PC-3 (cell line): ENCODE measurements around the gene MFSD2B. TPM values are rescaled to one million over a fixed set of nuclear protein-coding genes. Genes with fewer than 3 reads are reported as not detected.

Experiments used
- ATAC-seq: fragments of 200-7000 bp; cut with Tn5 transposase; 2 replicates; pipeline ENCODE4 v1.9.1; 2020; ENCODE audit warnings: mild to moderate bottlenecking, moderate library complexity
- BruUV-seq: library from RNA; stranded (reverse); fragments of 400-500 nt; replicated peaks from 2 replicates; lab custom pipeline; 2021; lab: Mats Ljungman, UMichigan
- CTCF ChIA-PET: fragments of 300-600 bp; sonication (Branson Sonifier 250); formaldehyde crosslinking; loops from one replicate; lab custom pipeline; 2022; ENCODE audit warnings: antibody characterized with exemption; lab: Charles Lee
- POLR2A ChIA-PET: fragments of 300-600 bp; sonication (Branson Sonifier 250); formaldehyde crosslinking; loops from one replicate; lab custom pipeline; 2022; ENCODE audit warnings: antibody characterized with exemption; ENCODE audit not compliant: unreplicated experiment; lab: Charles Lee
- DNase-seq: peaks from one replicate; pipeline ENCODE4 v3.0.0-alpha.2; 2015
- H2AFZ ChIP-seq: fragments of 300-600 bp; sonication (generic); 2 replicates; pipeline ENCODE4 v1.6.0; 2016; ENCODE audit warnings: antibody characterized with exemption, low read length
- H3F3A ChIP-seq: fragments of 300-600 bp; sonication (generic); one replicate; pipeline ENCODE4 v1.6.0; 2017; ENCODE audit warnings: antibody characterized with exemption, low read length, control low read depth, mild to moderate bottlenecking; ENCODE audit not compliant: unreplicated experiment
- H3K27ac ChIP-seq: fragments of 300-600 bp; sonication (generic); 2 replicates; pipeline ENCODE4 v1.5.1; 2016; ENCODE audit warnings: mild to moderate bottlenecking, low read length
- H3K27me3 ChIP-seq: fragments of 300-600 bp; sonication (generic); 2 replicates; pipeline ENCODE4 v1.6.1; 2016; ENCODE audit warnings: low read length, mixed read lengths
- H3K36me3 ChIP-seq: fragments of 300-600 bp; sonication (generic); 2 replicates; pipeline ENCODE4 v1.6.1; 2016; ENCODE audit warnings: low read depth, mixed run types, low read length, mixed read lengths
- H3K4me1 ChIP-seq: fragments of 300-600 bp; sonication (generic); 2 replicates; pipeline ENCODE4 v1.5.1; 2016; ENCODE audit warnings: low read length; ENCODE audit not compliant: insufficient read depth
- H3K4me2 ChIP-seq: fragments of 300-600 bp; sonication (generic); 2 replicates; pipeline ENCODE4 v1.6.0; 2016; ENCODE audit warnings: low read length
- H3K4me3 ChIP-seq: fragments of 300-600 bp; sonication (generic); 2 replicates; pipeline ENCODE4 v1.5.1; 2016; ENCODE audit warnings: mild to moderate bottlenecking, low read length, mixed read lengths
- H3K79me2 ChIP-seq: fragments of 300-600 bp; sonication (generic); 2 replicates; pipeline ENCODE4 v1.6.1; 2017; ENCODE audit warnings: low read length, mixed read lengths
- H3K9ac ChIP-seq: fragments of 300-600 bp; sonication (generic); 2 replicates; pipeline ENCODE4 v1.6.0; 2016; ENCODE audit warnings: mild to moderate bottlenecking, low read length
- H3K9me2 ChIP-seq: fragments of 300-600 bp; sonication (generic); replicated peaks from 2 replicates; pipeline ENCODE4 v1.6.1; 2016; ENCODE audit warnings: mixed run types, low read length, mixed read lengths
- H3K9me3 ChIP-seq: fragments of 300-600 bp; sonication (generic); 2 replicates; pipeline ENCODE4 v1.6.1; 2016; ENCODE audit warnings: low read length, mixed read lengths
- H4K20me1 ChIP-seq: fragments of 300-600 bp; sonication (generic); 2 replicates; pipeline ENCODE4 v1.6.1; 2016; ENCODE audit warnings: low read length, mixed read lengths
- CTCF ChIP-seq: fragments of 300-600 bp; sonication (generic); conservative IDR thresholded peaks from 2 replicates; pipeline ENCODE4 v1.5.1; 2017; ENCODE audit warnings: antibody characterized with exemption, low read depth, mild to moderate bottlenecking, low read length
- EZH2 ChIP-seq: fragments of 300-600 bp; sonication (generic); IDR thresholded peaks from one replicate; pipeline ENCODE4 v1.6.1; 2017; ENCODE audit warnings: antibody characterized with exemption, mild to moderate bottlenecking, low read length; ENCODE audit not compliant: unreplicated experiment
- EZH2phosphoT487 ChIP-seq: fragments of 300-600 bp; sonication (generic); IDR thresholded peaks from 2 replicates; pipeline ENCODE4 v1.6.1; 2018; ENCODE audit warnings: mild to moderate bottlenecking, antibody characterized with exemption, low read length, borderline replicate concordance
- intact Hi-C: fragments of 100-400 bp; cut with micrococcal nuclease; formaldehyde crosslinking; loops from 2 replicates; pipeline ENCODE4 v1.9.0; 2023
- total RNA-seq: library from RNA; depleted of rRNA; stranded (reverse); fragments of >200 nt; gene quantifications from 2 replicates; pipeline ENCODE4 v1.2.3, GENCODE V29; 2014

Gene MFSD2B
- total RNA-seq, 1 experiment from 2014 or later = not detected

- Histone ChIP-seq H4K20me1 (no peaks in the 10 kb centered on the region), H3K79me2 (peaks cover 3% of the 10 kb centered on the region), H3K4me3 (no peak overlapping the region), H3K9ac (no peak overlapping the region), H3K36me3 (no peaks in the 10 kb centered on the region), H2AFZ (no peak overlapping the region), H3K27ac (no peak overlapping the region), H3K4me2 (no peak overlapping the region), H3K4me1 (peaks cover 4% of the 10 kb centered on the region), H3K9me2 (no peaks in the 10 kb centered on the region), H3K27me3 (no peaks in the 10 kb centered on the region), H3F3A (no peaks in the 10 kb centered on the region), H3K9me3 (no peaks in the 10 kb centered on the region)
- ATAC-seq = no peak
- ChIA-PET POLR2A (no interaction called here), CTCF (interaction anchor here (0.5 kb wide), 1 partner anchor 27 kb away, joined by 8 read pairs; no protein-coding TSS in a partner anchor)
- no TSS peak for BruUV-seq
- DNase-seq = no peak
- TF ChIP-seq CTCF (no peak), EZH2 (no peak), EZH2phosphoT487 (no peak)
- intact Hi-C loops = no loop called here
Measured at GRCh38 chr2:24051833-24052232, 41.9 kb downstream of the MFSD2B start.

GRCh38 chr2:24052951-24053350 lies 43.1 kb downstream of the MFSD2B start:
- H3K27me3 ChIP-seq = no peaks in the 10 kb centered on the region
- H4K20me1 ChIP-seq = no peaks in the 10 kb centered on the region
- intact Hi-C loops = no loop called here
- H3K4me3 ChIP-seq = no peak overlapping the region
- H3K9me2 ChIP-seq = no peaks in the 10 kb centered on the region
- TF ChIP-seq EZH2 = no peak
- TF ChIP-seq CTCF = no peak
- TF ChIP-seq EZH2phosphoT487 = no peak
- no peaks in the 10 kb centered on the region for H3K79me2 ChIP-seq
- H3K36me3 ChIP-seq = no peaks in the 10 kb centered on the region
- CTCF ChIA-PET = no interaction called here
- no peak overlapping the region for H2AFZ ChIP-seq
- POLR2A ChIA-PET = no interaction called here
- no peak overlapping the region for H3K27ac ChIP-seq
- no peak overlapping the region for H3K9ac ChIP-seq
- DNase-seq (no peak), ATAC-seq (no peak)
- H3K9me3 ChIP-seq = no peaks in the 10 kb centered on the region
- H3K4me1 ChIP-seq = no peaks in the 10 kb centered on the region; the same call in 1 of the 2 replicates
- no peak overlapping the region for H3K4me2 ChIP-seq
- H3F3A ChIP-seq = no peaks in the 10 kb centered on the region
- BruUV-seq = no TSS peak

- no TSS peak for BruUV-seq
- H3K4me2 ChIP-seq = no peak overlapping the region
- no peaks in the 10 kb centered on the region for H3F3A ChIP-seq
- DNase-seq (no peak), ATAC-seq (no peak)
- POLR2A ChIA-PET = no interaction called here
- intact Hi-C loops = no loop called here
- no peak overlapping the region for H2AFZ ChIP-seq
- H3K36me3 ChIP-seq = no peaks in the 10 kb centered on the region
- H3K4me1 ChIP-seq = no peaks in the 10 kb centered on the region
- CTCF ChIA-PET = no interaction called here
- TF ChIP-seq CTCF (no peak), EZH2phosphoT487 (no peak), EZH2 (no peak)
- no peaks in the 10 kb centered on the region for H4K20me1 ChIP-seq
- H3K9me3 ChIP-seq = no peaks in the 10 kb centered on the region
- no peak overlapping the region for H3K27ac ChIP-seq
- no peaks in the 10 kb centered on the region for H3K27me3 ChIP-seq
- H3K4me3 ChIP-seq = no peak overlapping the region
- H3K79me2 ChIP-seq = no peaks in the 10 kb centered on the region
- no peak overlapping the region for H3K9ac ChIP-seq
- H3K9me2 ChIP-seq = no peaks in the 10 kb centered on the region
Measured at GRCh38 chr2:24054366-24055010, 44.6 kb downstream of the MFSD2B start.
